T47D (cell line): Measurements from ENCODE around the gene RRAD.
"Not testable (repeated sequence)": the region's sequence is repeated elsewhere in the genome, so short reads cannot be mapped to it uniquely, and the experiment has no call there.

Source experiments
- DNase-seq, 2 experiments: peaks; one replicate each; pipeline versions ENCODE4 v3.0.0 to v3.0.0-alpha.2; 2011 to 2012; ENCODE audit warnings: low read depth in 1 of 2, low spot score in 1 of 2
- JUND ChIP-seq: IDR thresholded peaks from 2 replicates; pipeline ENCODE4 v1.6.1; 2012; ENCODE audit warnings: low read depth
- in situ Hi-C: cut with HindIII; loops from 2 replicates; pipeline ENCODE4 v1.10.0; 2016; ENCODE audit warnings: low sequenced_read_pairs, low pct_unique_long_range_greater_than_20kb

The RRAD gene

GRCh38 chr16:66904428-66904845 is 20.9 kb downstream of the RRAD start:
- no peak for TF ChIP-seq JUND
- DNase-seq: no peak
- in situ Hi-C loops: no loop called here

- DNase-seq: no peak
- no peak for TF ChIP-seq JUND
- in situ Hi-C loops: no loop called here
Measured at GRCh38 chr16:66903544-66904427, 21.5 kb downstream of the RRAD start.

GRCh38 chr16:66902648-66903543 is 22.4 kb downstream of the RRAD start:
- no peak for DNase-seq
- TF ChIP-seq JUND: no peak
- in situ Hi-C loops: no loop called here

GRCh38 chr16:66901626-66902025 is 23.7 kb downstream of the RRAD start:
- TF ChIP-seq JUND: no peak
- no peak for DNase-seq
- in situ Hi-C loops: no loop called here

- in situ Hi-C loops: no loop called here
- TF ChIP-seq JUND: no peak
- DNase-seq: peak in 1 of 2 experiments; percentile 0
Measured at GRCh38 chr16:66900721-66901441, 24.5 kb downstream of the RRAD start.

GRCh38 chr16:66899945-66900710 is 25.2 kb downstream of the RRAD start:
- no peak for DNase-seq
- TF ChIP-seq JUND: no peak
- in situ Hi-C loops: no loop called here

GRCh38 chr16:66899310-66899944 is 25.9 kb downstream of the RRAD start:
- TF ChIP-seq JUND: no peak
- no peak for DNase-seq
- in situ Hi-C loops: no loop called here

- DNase-seq: no peak
- in situ Hi-C loops: no loop called here
- TF ChIP-seq JUND: no peak
Measured at GRCh38 chr16:66898933-66899309, 26.4 kb downstream of the RRAD start.

- in situ Hi-C loops: no loop called here
- no peak for TF ChIP-seq JUND
- DNase-seq: no peak
Measured at GRCh38 chr16:66898207-66898606, 27.1 kb downstream of the RRAD start.

- in situ Hi-C loops, DNase-seq: not testable (repeated sequence)
Measured at GRCh38 chr16:66896682-66897081, 28.7 kb downstream of the RRAD start.

- in situ Hi-C loops: no loop called here
- no peak for DNase-seq
Measured at GRCh38 chr16:66895999-66896398, 29.3 kb downstream of the RRAD start.

GRCh38 chr16:66895689-66895979 is 29.7 kb downstream of the RRAD start:
- in situ Hi-C loops: no loop called here
- DNase-seq: no peak
- no peak for TF ChIP-seq JUND

More at GRCh38 chr16:66895999-66896398, 29.3 kb downstream of the RRAD start:
- TF ChIP-seq JUND: no peak
